SK-N-SH treated with all-trans-retinoic acid at 6 μM for 48 hours (cell line): ENCODE results near the gene COL24A1.

Experiments
- CSDC2 ChIP-seq: fragments of 250-450 bp; sonication (Bioruptor Pico); IDR thresholded peaks from 2 replicates; pipeline ENCODE4 v1.5.0; 2020; ENCODE audit warnings: mild to moderate bottlenecking, moderate library complexity
- ESRRG ChIP-seq: fragments of 250-450 bp; sonication (Bioruptor Pico); IDR thresholded peaks from 2 replicates; pipeline ENCODE4 v1.6.1; 2021; ENCODE audit warnings: mild to moderate bottlenecking
- OSR1 ChIP-seq: fragments of 250-450 bp; sonication (Bioruptor Pico); IDR thresholded peaks from 2 replicates; pipeline ENCODE4 v1.8.0; 2022; ENCODE audit warnings: moderate library complexity, mild to moderate bottlenecking, inconsistent platforms
- RARB ChIP-seq: fragments of 250-450 bp; sonication (Bioruptor Pico); IDR thresholded peaks from 2 replicates; pipeline ENCODE4 v1.8.0; 2021; ENCODE audit warnings: mild to moderate bottlenecking, moderate library complexity
- ZC3H10 ChIP-seq: fragments of 250-450 bp; sonication (Bioruptor Pico); IDR thresholded peaks from 2 replicates; pipeline ENCODE4 v1.5.1; 2021; ENCODE audit warnings: mild to moderate bottlenecking, moderate library complexity
- ZFP3 ChIP-seq: fragments of 250-450 bp; sonication (Bioruptor Pico); IDR thresholded peaks from 2 replicates; pipeline ENCODE4 v1.5.0; 2020; ENCODE audit warnings: mild to moderate bottlenecking, moderate library complexity
- ZFP30 ChIP-seq: fragments of 450-650 bp; formaldehyde crosslinking; IDR thresholded peaks from 2 replicates; pipeline ENCODE4 v1.5.0; 2022; ENCODE audit warnings: mild to moderate bottlenecking, moderate library complexity
- ZNF565 ChIP-seq: fragments of 450-650 bp; formaldehyde crosslinking; conservative IDR thresholded peaks from 2 replicates; pipeline ENCODE4 v1.5.0; 2020; ENCODE audit warnings: low read depth, mild to moderate bottlenecking, moderate library complexity
- ZNF70 ChIP-seq: fragments of 450-650 bp; formaldehyde crosslinking; IDR thresholded peaks from 2 replicates; pipeline ENCODE4 v1.5.0; 2020; ENCODE audit warnings: mild to moderate bottlenecking, moderate library complexity
- ZNF8 ChIP-seq: fragments of 450-650 bp; formaldehyde crosslinking; IDR thresholded peaks from 2 replicates; pipeline ENCODE4 v1.5.0; 2020; ENCODE audit warnings: mild to moderate bottlenecking, moderate library complexity
- TF ChIP-seq, protein P1 (sequence below): fragments of 250-450 bp; sonication (Bioruptor Pico); IDR thresholded peaks from 2 replicates; pipeline ENCODE4 v1.5.0; 2020; ENCODE audit warnings: mild to moderate bottlenecking, moderate library complexity

DNA sequence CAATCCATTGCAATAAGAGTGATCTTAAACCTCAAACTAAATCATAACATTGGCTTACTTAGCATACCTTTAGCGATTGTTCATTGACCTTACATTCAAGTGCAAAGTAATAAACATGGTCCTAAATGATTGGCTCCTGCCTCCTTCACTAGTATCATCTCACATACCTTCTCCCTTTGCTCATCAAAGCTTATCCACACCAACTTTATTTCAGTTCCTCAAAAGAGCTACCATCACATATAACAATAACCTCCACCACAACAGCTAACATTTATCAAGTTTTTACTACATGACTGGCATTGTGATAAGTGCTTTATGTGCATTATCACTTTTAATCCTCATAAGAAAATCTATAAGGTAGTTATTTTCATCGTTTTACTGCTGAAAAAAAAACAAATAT is 198.8 kb downstream of the COL24A1 start:
- TF ChIP-seq ZFP30 (CRISPR knock-in tag) (no peak), ZFP3 (CRISPR knock-in tag) (no peak), OSR1 (CRISPR knock-in tag) (no peak), CSDC2 (no peak), ZNF8 (no peak), ZC3H10 (CRISPR knock-in tag) (no peak), ZNF565 (CRISPR knock-in tag) (no peak), ESRRG (CRISPR knock-in tag) (no peak), RARB (no peak), ZNF70 (no peak)
- TF ChIP-seq, protein P1, sequence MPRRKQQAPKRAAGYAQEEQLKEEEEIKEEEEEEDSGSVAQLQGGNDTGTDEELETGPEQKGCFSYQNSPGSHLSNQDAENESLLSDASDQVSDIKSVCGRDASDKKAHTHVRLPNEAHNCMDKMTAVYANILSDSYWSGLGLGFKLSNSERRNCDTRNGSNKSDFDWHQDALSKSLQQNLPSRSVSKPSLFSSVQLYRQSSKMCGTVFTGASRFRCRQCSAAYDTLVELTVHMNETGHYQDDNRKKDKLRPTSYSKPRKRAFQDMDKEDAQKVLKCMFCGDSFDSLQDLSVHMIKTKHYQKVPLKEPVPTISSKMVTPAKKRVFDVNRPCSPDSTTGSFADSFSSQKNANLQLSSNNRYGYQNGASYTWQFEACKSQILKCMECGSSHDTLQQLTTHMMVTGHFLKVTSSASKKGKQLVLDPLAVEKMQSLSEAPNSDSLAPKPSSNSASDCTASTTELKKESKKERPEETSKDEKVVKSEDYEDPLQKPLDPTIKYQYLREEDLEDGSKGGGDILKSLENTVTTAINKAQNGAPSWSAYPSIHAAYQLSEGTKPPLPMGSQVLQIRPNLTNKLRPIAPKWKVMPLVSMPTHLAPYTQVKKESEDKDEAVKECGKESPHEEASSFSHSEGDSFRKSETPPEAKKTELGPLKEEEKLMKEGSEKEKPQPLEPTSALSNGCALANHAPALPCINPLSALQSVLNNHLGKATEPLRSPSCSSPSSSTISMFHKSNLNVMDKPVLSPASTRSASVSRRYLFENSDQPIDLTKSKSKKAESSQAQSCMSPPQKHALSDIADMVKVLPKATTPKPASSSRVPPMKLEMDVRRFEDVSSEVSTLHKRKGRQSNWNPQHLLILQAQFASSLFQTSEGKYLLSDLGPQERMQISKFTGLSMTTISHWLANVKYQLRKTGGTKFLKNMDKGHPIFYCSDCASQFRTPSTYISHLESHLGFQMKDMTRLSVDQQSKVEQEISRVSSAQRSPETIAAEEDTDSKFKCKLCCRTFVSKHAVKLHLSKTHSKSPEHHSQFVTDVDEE (CRISPR knock-in tag): no peak
